GM23338 (cell line): ENCODE results near the gene PROX2. TPM values are rescaled to one million over a fixed set of nuclear protein-coding genes. Genes with fewer than 3 reads are reported as not detected.

ENCODE experiments used
- ATAC-seq: fragments of 200-7000 bp; cut with Tn5 transposase; 3 replicates; pipeline ENCODE4 v1.9.1; 2020
- DNase-seq: peaks from one replicate; pipeline ENCODE4 v3.0.0-alpha.2; 2015; ENCODE audit warnings: low spot score
- H2AFZ ChIP-seq: fragments of 200-600 bp; sonication (generic); 2 replicates; pipeline ENCODE4 v1.8.0; 2016; ENCODE audit warnings: antibody characterized with exemption, mild to moderate bottlenecking, moderate library complexity
- H3F3A ChIP-seq: fragments of 200-600 bp; sonication (generic); replicated peaks from 2 replicates; pipeline ENCODE4 v1.8.0; 2017; ENCODE audit warnings: antibody characterized with exemption, mixed run types, low read depth
- H3K27ac ChIP-seq: fragments of 200-600 bp; sonication (generic); 2 replicates; pipeline ENCODE4 v1.6.1; 2016; ENCODE audit warnings: low read depth
- H3K27me3 ChIP-seq: fragments of 200-600 bp; sonication (generic); 2 replicates; pipeline ENCODE4 v1.8.0; 2016; ENCODE audit warnings: mild to moderate bottlenecking, mixed run types, moderate library complexity; ENCODE audit not compliant: insufficient read depth
- H3K36me3 ChIP-seq: fragments of 200-600 bp; sonication (generic); 2 replicates; pipeline ENCODE4 v1.8.0; 2016; ENCODE audit warnings: mild to moderate bottlenecking; ENCODE audit not compliant: insufficient read depth
- H3K4me1 ChIP-seq: fragments of 200-600 bp; sonication (generic); 2 replicates; pipeline ENCODE4 v1.8.0; 2016; ENCODE audit warnings: mild to moderate bottlenecking, moderate library complexity; ENCODE audit not compliant: insufficient read depth
- H3K4me2 ChIP-seq: fragments of 200-600 bp; sonication (generic); 2 replicates; pipeline ENCODE4 v1.7.1; 2017; ENCODE audit warnings: mixed run types
- H3K4me3 ChIP-seq: fragments of 200-600 bp; sonication (generic); 2 replicates; pipeline ENCODE4 v1.6.1; 2016; ENCODE audit warnings: mixed run types
- H3K79me2 ChIP-seq: fragments of 200-600 bp; sonication (generic); replicated peaks from 2 replicates; pipeline ENCODE4 v1.8.0; 2017; ENCODE audit warnings: mild to moderate bottlenecking; ENCODE audit not compliant: insufficient read depth
- H3K9me2 ChIP-seq: fragments of 200-600 bp; sonication (generic); 2 replicates; pipeline ENCODE4 v1.8.0; 2017; ENCODE audit not compliant: insufficient read depth
- H4K20me1 ChIP-seq: fragments of 200-600 bp; sonication (generic); replicated peaks from 2 replicates; pipeline ENCODE4 v1.8.0; 2017; ENCODE audit warnings: mild to moderate bottlenecking; ENCODE audit not compliant: insufficient read depth
- H3K27ac Mint-ChIP-seq: 2 replicates; pipeline ENCODE4 v1.8.0; 2020; ENCODE audit warnings: inconsistent platforms, mild to moderate bottlenecking, moderate library complexity, mixed read lengths
- H3K27me3 Mint-ChIP-seq: 3 replicates; pipeline ENCODE4 v1.8.0; 2022; ENCODE audit warnings: low read depth, mild to moderate bottlenecking, moderate library complexity, mixed read lengths, inconsistent platforms; ENCODE audit not compliant: insufficient read depth, poor library complexity
- H3K36me3 Mint-ChIP-seq: 3 replicates; pipeline ENCODE4 v1.8.0; 2021; ENCODE audit warnings: low read depth, mild to moderate bottlenecking, inconsistent platforms, moderate library complexity, mixed read lengths
- H3K4me1 Mint-ChIP-seq: 3 replicates; pipeline ENCODE4 v1.8.0; 2020; ENCODE audit warnings: mild to moderate bottlenecking, inconsistent platforms, mixed read lengths
- H3K4me3 Mint-ChIP-seq: 3 replicates; pipeline ENCODE4 v1.8.0; 2021; ENCODE audit warnings: moderate library complexity, mild to moderate bottlenecking, inconsistent platforms, mixed read lengths
- H3K9me3 Mint-ChIP-seq: 3 replicates; pipeline ENCODE4 v1.8.0; 2020; ENCODE audit warnings: moderate library complexity, mild to moderate bottlenecking, inconsistent platforms, mixed read lengths
- CREB1 ChIP-seq: fragments of 250-450 bp; sonication (Bioruptor Pico); IDR thresholded peaks from 2 replicates; pipeline ENCODE4 v1.5.0; 2020; ENCODE audit warnings: low read depth, mild to moderate bottlenecking, moderate library complexity
- CTCF ChIP-seq, 2 experiments: fragments of 200-600 bp in 1 of 2; sonication (generic) in 1 of 2; conservative IDR thresholded peaks; 2 replicates each; pipeline versions ENCODE4 v1.5.1 to v1.6.1; 2016 to 2017; ENCODE audit warnings: antibody characterized with exemption in 2 of 2, low read depth in 2 of 2, mild to moderate bottlenecking in 2 of 2, moderate library complexity in 1 of 2
- ETS1 ChIP-seq: IDR thresholded peaks from 2 replicates; pipeline ENCODE4 v1.6.1; 2016; ENCODE audit warnings: antibody characterized with exemption
- EZH2 ChIP-seq: fragments of 200-600 bp; sonication (generic); IDR thresholded peaks from one replicate; pipeline ENCODE4 v1.8.0; 2017; ENCODE audit warnings: antibody characterized with exemption, mild to moderate bottlenecking, low read depth; ENCODE audit not compliant: unreplicated experiment
- EZH2phosphoT487 ChIP-seq: fragments of 200-600 bp; sonication (generic); IDR thresholded peaks from one replicate; pipeline ENCODE4 v1.8.1; 2018; ENCODE audit warnings: antibody characterized with exemption; ENCODE audit not compliant: unreplicated experiment
- JUNB ChIP-seq: IDR thresholded peaks from one replicate; pipeline ENCODE4 v1.6.1; 2016; ENCODE audit warnings: antibody characterized with exemption; ENCODE audit not compliant: unreplicated experiment
- NANOG ChIP-seq: IDR thresholded peaks from 2 replicates; pipeline ENCODE4 v1.6.1; 2016; ENCODE audit warnings: antibody characterized with exemption, borderline replicate concordance
- POLR2AphosphoS5 ChIP-seq: IDR thresholded peaks from 2 replicates; pipeline ENCODE4 v1.6.1; 2016; ENCODE audit warnings: antibody characterized with exemption, low read depth
- REST ChIP-seq: IDR thresholded peaks from one replicate; pipeline ENCODE4 v1.6.1; 2018; ENCODE audit warnings: antibody characterized with exemption; ENCODE audit not compliant: unreplicated experiment
- STAT1 ChIP-seq: IDR thresholded peaks from one replicate; pipeline ENCODE4 v1.6.1; 2016; ENCODE audit warnings: antibody characterized with exemption; ENCODE audit not compliant: unreplicated experiment
- ZNF114 ChIP-seq: fragments of 250-450 bp; sonication (Bioruptor Pico); IDR thresholded peaks from 2 replicates; pipeline ENCODE4 v1.5.0; 2020; ENCODE audit warnings: mild to moderate bottlenecking, moderate library complexity
- ZNF331 ChIP-seq: fragments of 250-450 bp; sonication (Bioruptor Pico); IDR thresholded peaks from 2 replicates; pipeline ENCODE4 v1.5.0; 2020; ENCODE audit warnings: low read depth, mild to moderate bottlenecking, moderate library complexity
- ZNF462 ChIP-seq: fragments of 250-450 bp; sonication (Bioruptor Pico); IDR thresholded peaks from 2 replicates; pipeline ENCODE4 v1.5.0; 2020; ENCODE audit warnings: mild to moderate bottlenecking, moderate library complexity
- polyA plus RNA-seq: library from polyadenylated mRNA; unstranded; fragments of >200 nt; fragmentation: Nextera tagmentation; extraction: Ambion mirVana; gene quantifications from 2 replicates; pipeline ENCODE4 v1.2.1, GENCODE V29; 2016
- total RNA-seq: library from RNA; depleted of rRNA; stranded (reverse); fragments of >200 nt; shearing (Covaris generic); gene quantifications from 2 replicates; pipeline ENCODE4 v1.2.3, GENCODE V29; 2014

The PROX2 gene
- total and polyA plus RNA-seq, 2 experiments from 2014 or later, result 0.06 TPM; not detected in 1

GRCh38 chr14:74902941-74903705, 27.2 kb upstream of the PROX2 start:
- peak; percentile 27 for ATAC-seq

More at GRCh38 chr14:74902941-74903705, 27.2 kb upstream of the PROX2 start:
- Histone ChIP-seq H3K79me2 (no peaks in the 10 kb centered on the region), H3K27me3 (no peaks in the 10 kb centered on the region), H3K9me2 (no peaks in the 10 kb centered on the region), H3F3A (0 out of 2 replicates have a peak, but pooled peaks cover 5% of the 10 kb centered on the region), H3K4me3 (no peak overlapping the region), H3K36me3 (peaks cover 44% of the 10 kb centered on the region), H4K20me1 (peaks cover 15% of the 10 kb centered on the region), H2AFZ (no peak overlapping the region), H3K27ac (peak overlapping the region; percentile 55; the same call in 1 of the 2 replicates), H3K4me1 (no peaks in the 10 kb centered on the region), H3K4me2 (no peak overlapping the region)
- peaks cover 69% of the 10 kb centered on the region for H3K36me3 Mint-ChIP-seq
- H3K27ac Mint-ChIP-seq, result peak overlapping the region; percentile 88
- no peaks in the 10 kb centered on the region for H3K9me3 Mint-ChIP-seq
- peaks cover 7% of the 10 kb centered on the region for H3K27me3 Mint-ChIP-seq
- peak; percentile 34 for DNase-seq
- H3K4me3 Mint-ChIP-seq, result no peak overlapping the region
- peaks cover 8% of the 10 kb centered on the region for H3K4me1 Mint-ChIP-seq
- no peak for TF ChIP-seq JUNB
- no peak for TF ChIP-seq NANOG
- no peak for TF ChIP-seq ETS1
- TF ChIP-seq ZNF462 (CRISPR knock-in tag), result no peak
- no peak for TF ChIP-seq STAT1
- TF ChIP-seq EZH2, result no peak
- no peak; the same call in 1 of the 2 replicates for TF ChIP-seq POLR2AphosphoS5
- no peak for TF ChIP-seq CREB1 (CRISPR knock-in tag)
- TF ChIP-seq CTCF (conservative IDR thresholded peaks at IDR 0.05; ENCODE audit: low read depth in 2 of 2), result no peak
- no peak for TF ChIP-seq ZNF331 (CRISPR knock-in tag)
- no peak for TF ChIP-seq REST
- no peak for TF ChIP-seq EZH2phosphoT487
- TF ChIP-seq ZNF114, result no peak
